Esophagus muscularis mucosa (tissue), 3 donors: ENCODE data around the gene GPC1.

Experiments
- CTCF ChIP-seq, 3 experiments: fragments of 200-600 bp in 2 of 3; fragments of 450-650 bp in 1 of 3; sonication (generic) in 2 of 3; IDR thresholded peaks; one replicate each; pipeline ENCODE4 v1.5.1; 2017 to 2019; ENCODE audit warnings: antibody characterized with exemption in 3 of 3, mild to moderate bottlenecking in 2 of 3, moderate library complexity in 1 of 3
- POLR2A ChIP-seq: fragments of 450-650 bp; IDR thresholded peaks from one replicate; pipeline ENCODE4 v1.6.1; 2017; ENCODE audit warnings: antibody characterized with exemption, moderate library complexity, mild to moderate bottlenecking, low read depth
- POLR2AphosphoS5 ChIP-seq, 2 donors: sonication (generic); formaldehyde crosslinking; IDR thresholded peaks; one replicate each; pipeline ENCODE4 v1.6.1; 2017; ENCODE audit warnings: antibody characterized with exemption in 2 of 2

- TF ChIP-seq POLR2A (no peak), CTCF (IDR thresholded peaks at IDR 0.05) (no peak), POLR2AphosphoS5 (IDR thresholded peaks at IDR 0.05) (no peak)
Observed at GRCh38 chr2:240419723-240420122, 15.7 kb upstream of the GPC1 start.
